Measurements from ENCODE around the gene FAM168A.

FAM168A gene

DNA sequence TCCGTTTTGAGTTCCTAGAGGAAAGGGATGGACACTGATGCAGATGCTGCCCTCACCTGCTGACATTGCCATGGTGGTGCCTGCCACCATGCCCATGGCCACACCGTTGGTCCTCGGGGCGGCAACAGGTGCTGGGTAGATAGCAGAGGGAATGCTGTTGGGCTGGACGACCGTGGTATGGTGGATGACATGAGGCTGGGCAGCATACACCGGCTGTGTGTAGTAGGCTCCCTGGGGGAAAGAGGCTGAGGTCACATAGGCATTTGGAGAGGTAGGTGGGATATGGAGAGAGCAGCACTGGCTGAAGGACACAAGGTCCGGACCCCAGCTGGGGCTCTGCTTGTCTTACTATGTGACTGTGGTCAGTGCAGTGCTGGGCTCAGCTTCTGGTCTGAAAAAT, 188.5 kb downstream of the FAM168A start:
- H3K4me3 ChIP-seq (ENCODE audit: low read length): no peak overlapping the region
- TF ChIP-seq, protein P1, sequence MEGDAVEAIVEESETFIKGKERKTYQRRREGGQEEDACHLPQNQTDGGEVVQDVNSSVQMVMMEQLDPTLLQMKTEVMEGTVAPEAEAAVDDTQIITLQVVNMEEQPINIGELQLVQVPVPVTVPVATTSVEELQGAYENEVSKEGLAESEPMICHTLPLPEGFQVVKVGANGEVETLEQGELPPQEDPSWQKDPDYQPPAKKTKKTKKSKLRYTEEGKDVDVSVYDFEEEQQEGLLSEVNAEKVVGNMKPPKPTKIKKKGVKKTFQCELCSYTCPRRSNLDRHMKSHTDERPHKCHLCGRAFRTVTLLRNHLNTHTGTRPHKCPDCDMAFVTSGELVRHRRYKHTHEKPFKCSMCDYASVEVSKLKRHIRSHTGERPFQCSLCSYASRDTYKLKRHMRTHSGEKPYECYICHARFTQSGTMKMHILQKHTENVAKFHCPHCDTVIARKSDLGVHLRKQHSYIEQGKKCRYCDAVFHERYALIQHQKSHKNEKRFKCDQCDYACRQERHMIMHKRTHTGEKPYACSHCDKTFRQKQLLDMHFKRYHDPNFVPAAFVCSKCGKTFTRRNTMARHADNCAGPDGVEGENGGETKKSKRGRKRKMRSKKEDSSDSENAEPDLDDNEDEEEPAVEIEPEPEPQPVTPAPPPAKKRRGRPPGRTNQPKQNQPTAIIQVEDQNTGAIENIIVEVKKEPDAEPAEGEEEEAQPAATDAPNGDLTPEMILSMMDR (IDR thresholded peaks at IDR 0.05; ENCODE audit: insufficient read depth, low read depth, low read length, missing control alignments): no peak
- no peak for DNase-seq (ENCODE audit: low read depth)

DNA sequence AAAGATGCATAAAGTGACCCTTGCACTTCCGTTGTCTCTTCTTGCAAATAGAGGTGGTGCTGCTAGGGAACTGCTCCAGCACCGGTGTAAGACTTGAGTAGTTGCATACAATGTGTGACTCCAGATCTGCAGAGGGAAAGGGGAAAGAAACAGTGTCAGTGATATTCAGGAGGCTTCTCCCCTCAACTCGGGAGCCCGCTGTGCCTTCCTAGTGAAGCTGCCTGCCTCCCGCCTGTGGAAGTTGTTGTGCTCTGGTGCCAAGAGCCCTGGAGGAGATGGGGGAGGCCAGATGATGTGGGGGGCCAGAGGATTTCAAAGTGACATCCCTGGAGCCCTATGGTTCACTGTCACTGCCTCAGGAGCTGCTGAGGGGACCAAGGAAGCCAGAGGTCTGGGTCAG, 191.3 kb downstream of the FAM168A start:
- TF ChIP-seq, protein P1 (IDR thresholded peaks at IDR 0.05; ENCODE audit: insufficient read depth, low read depth, low read length, missing control alignments): no peak
- no peak overlapping the region for H3K4me3 ChIP-seq (ENCODE audit: low read length)
- no peak for DNase-seq (ENCODE audit: low read depth)

DNA sequence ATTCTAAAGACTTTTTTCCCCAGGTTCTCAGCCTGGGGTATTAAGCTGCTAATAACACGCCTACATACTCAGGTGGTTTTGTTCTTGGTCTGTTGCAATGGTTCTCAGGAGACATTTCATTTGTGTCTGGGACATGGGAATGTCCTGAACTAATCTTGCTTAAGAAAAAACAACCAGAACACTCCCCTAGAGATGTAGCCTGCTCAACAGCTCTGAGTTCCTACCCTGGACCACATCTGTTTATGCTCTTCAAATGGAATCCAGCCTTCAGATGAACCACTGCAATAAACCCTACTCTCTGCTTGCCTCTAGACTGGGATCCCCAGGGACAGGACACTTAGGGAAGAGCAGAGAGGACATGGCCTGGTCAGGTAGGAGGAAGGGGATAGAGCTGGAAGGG, 191.8 kb downstream of the FAM168A start:
- DNase-seq (ENCODE audit: low read depth): no peak
- H3K4me3 ChIP-seq (ENCODE audit: low read length): no peak overlapping the region
- TF ChIP-seq, protein P1 (IDR thresholded peaks at IDR 0.05; ENCODE audit: insufficient read depth, low read depth, low read length, missing control alignments): no peak

DNA sequence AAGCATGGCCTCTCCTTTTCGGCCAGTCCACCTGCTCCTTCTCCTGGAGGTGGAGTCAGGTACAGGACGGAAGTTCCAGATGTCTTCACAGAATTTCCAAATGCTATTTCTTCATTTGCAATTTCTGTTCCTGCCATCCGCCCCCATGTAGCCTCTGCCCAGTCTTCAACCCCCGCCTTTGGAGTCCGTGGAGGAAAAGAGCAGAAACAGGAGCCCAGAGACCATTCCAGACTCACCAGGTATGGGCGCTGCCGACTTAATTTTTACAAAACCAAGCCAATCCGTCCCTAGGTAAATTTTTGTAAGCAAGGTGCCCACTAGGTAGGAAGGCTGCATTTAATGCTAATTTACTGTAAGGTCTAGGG, 192.8 kb downstream of the FAM168A start:
- H3K4me3 ChIP-seq (ENCODE audit: low read length): no peak overlapping the region
- no peak for DNase-seq (ENCODE audit: low read depth)
- TF ChIP-seq, protein P1 (IDR thresholded peaks at IDR 0.05; ENCODE audit: insufficient read depth, low read depth, low read length, missing control alignments): no peak

DNA sequence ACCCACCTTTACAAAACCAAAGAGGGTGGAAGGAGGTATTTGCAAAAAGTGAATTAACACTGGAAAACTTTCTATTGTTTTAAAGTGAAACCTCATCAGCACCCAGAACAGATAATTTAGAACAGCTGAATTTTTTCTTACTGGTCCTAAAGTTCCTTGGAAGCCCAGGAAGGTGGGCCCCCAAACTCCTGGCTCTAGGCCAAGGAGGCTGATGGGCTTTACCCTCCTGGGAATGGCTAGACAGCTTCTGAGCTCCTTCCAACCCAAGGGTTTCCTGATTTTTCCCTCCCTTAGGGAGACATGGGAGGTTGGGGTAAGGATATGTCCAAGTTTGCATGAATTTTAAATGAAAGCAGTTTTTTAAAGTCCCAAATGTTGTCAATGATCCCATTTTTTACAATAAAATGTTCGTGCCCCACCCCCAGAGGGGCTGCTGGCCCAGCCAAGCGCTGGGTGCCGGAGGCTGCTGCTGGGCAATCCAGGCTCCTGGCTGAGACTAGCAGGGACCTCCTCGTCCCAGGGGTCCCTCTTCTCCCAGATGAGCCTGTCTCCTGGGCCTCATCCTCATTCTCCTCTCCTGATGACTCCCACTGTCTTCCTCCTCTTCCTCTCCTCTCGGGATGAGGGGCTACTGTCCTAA, 193.3 kb downstream of the FAM168A start:
- TF ChIP-seq, protein P1 (IDR thresholded peaks at IDR 0.05; ENCODE audit: insufficient read depth, low read depth, low read length, missing control alignments): no peak
- no peak overlapping the region for H3K4me3 ChIP-seq (ENCODE audit: low read length)
- no peak for DNase-seq (ENCODE audit: low read depth)

DNA sequence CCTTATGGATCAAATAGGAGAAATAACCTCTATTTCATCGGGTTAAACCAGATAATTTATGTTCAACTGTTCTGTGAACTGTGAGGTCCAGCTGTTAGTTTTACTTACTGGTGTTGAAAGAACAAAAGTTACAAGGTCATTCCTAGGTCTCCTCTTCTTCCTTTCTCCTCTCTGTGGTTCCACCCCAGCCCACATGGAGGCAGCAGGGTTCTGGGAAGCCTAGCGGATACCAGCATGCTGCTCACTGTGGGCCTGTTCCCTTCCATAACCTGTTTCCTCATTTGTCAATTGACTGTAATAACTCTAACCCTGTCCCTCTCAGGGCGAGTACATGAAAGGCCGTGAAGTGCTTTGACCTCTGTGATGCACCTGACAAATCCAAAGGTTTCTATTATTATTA, 193.9 kb downstream of the FAM168A start:
- peak; percentile 56 for DNase-seq (ENCODE audit: low read depth)
- TF ChIP-seq, protein P1 (IDR thresholded peaks at IDR 0.05; ENCODE audit: insufficient read depth, low read depth, low read length, missing control alignments): peak; percentile 77
- no peak overlapping the region for H3K4me3 ChIP-seq (ENCODE audit: low read length)

DNA sequence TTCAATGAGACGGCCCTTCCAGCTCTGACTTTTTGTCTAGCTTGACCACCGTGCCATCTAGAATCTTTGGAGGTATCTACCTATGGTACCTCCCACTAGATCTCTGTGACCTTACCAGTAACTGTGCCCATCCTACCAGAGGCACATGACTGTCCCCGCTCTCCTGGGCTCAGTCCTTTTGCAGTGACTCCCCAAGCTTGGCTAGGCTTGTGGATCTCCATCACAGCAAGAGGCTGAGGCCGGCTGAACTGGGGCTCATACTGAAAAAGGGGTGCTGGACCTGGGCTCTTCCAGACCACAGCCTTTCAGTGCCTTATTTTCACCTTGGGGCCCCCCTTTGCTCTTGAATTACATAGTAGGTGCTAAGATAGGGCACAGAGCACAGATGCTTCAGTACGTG, 194.4 kb downstream of the FAM168A start:
- no peak overlapping the region for H3K4me3 ChIP-seq (ENCODE audit: low read length)
- TF ChIP-seq, protein P1 (IDR thresholded peaks at IDR 0.05; ENCODE audit: insufficient read depth, low read depth, low read length, missing control alignments): no peak
- no peak for DNase-seq (ENCODE audit: low read depth)

Measured in epithelial cell of esophagus (primary cell).